Activated CD8-positive, alpha-beta T cell treated with anti-CD3 and anti-CD28 coated beads for 36 hours (primary cell): ENCODE measurements around the gene FLRT3. TPM values are rescaled to one million over a fixed set of nuclear protein-coding genes. Genes with fewer than 3 reads are reported as not detected.

Source experiments
- ATAC-seq: fragments of 200-7000 bp; cut with Tn5 transposase; one replicate; pipeline ENCODE4 v1.10.0; 2021; ENCODE audit warnings: mild to moderate bottlenecking, moderate library complexity
- CTCF ChIA-PET: fragments of 350-600 bp; sonication (Branson Sonifier 250); formaldehyde crosslinking; loops from one replicate; lab custom pipeline; 2021; ENCODE audit warnings: antibody characterized with exemption; lab: Charles Lee
- POLR2A ChIA-PET: fragments of 350-600 bp; sonication (Branson Sonifier 250); formaldehyde crosslinking; loops from one replicate; lab custom pipeline; 2021; ENCODE audit warnings: antibody characterized with exemption; lab: Charles Lee
- DNase-seq: peaks from one replicate; pipeline ENCODE4 v3.0.0-alpha.2; 2020
- H3K27ac Mint-ChIP-seq: one replicate; pipeline ENCODE4 v1.8.0; 2021; ENCODE audit warnings: mild to moderate bottlenecking, mixed read lengths
- H3K27me3 Mint-ChIP-seq: one replicate; pipeline ENCODE4 v1.8.0; 2021; ENCODE audit warnings: mixed read lengths
- H3K36me3 Mint-ChIP-seq: one replicate; pipeline ENCODE4 v1.8.0; 2021; ENCODE audit warnings: low read depth, mixed read lengths
- H3K4me1 Mint-ChIP-seq: one replicate; pipeline ENCODE4 v1.8.0; 2021; ENCODE audit warnings: low read depth, mixed read lengths
- H3K4me3 Mint-ChIP-seq: one replicate; pipeline ENCODE4 v1.8.0; 2021; ENCODE audit warnings: mild to moderate bottlenecking, moderate library complexity, mixed read lengths
- H3K9me3 Mint-ChIP-seq: one replicate; pipeline ENCODE4 v1.8.0; 2021; ENCODE audit warnings: mixed read lengths
- intact Hi-C: fragments of 100-400 bp; cut with micrococcal nuclease; formaldehyde crosslinking; loops from one replicate; pipeline ENCODE4 v1.10.0; 2022
- total RNA-seq, 2 experiments: library from RNA; stranded (reverse); gene quantifications; one replicate each; pipeline ENCODE4 v1.2.3, GENCODE V29; 2021
- TF ChIP-seq, protein P1 (sequence below): fragments of 200-600 bp; IDR thresholded peaks from one replicate; pipeline ENCODE4 v1.8.0; 2022; ENCODE audit warnings: antibody characterized with exemption, mild to moderate bottlenecking

The FLRT3 gene
- total RNA-seq, 2 experiments from 2014 or later, result not detected

DNA sequence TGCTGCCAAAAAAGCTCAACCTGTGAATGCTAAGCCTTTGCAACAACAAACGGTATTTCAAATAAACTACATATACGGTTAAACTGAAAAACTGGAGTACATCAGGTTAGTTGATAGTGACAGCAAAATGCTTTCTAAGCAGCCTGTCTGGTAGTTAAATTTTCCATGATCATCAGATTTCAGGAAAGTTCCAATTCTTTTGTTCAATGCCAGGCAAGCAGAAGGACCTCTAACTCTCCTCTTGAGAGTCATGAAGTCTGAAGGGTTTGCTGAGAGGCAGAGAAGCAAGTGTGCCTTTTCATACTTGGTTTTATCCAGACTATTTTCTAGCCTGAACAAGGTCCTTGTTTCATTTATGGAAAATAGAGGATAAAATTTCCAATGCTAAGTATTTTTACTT lies 4.5 kb downstream of the FLRT3 start:
- intact Hi-C loops, result no loop called here
- Mint-ChIP-seq H3K27ac (no peak overlapping the region), H3K9me3 (no peaks in the 10 kb centered on the region), H3K36me3 (no peaks in the 10 kb centered on the region), H3K27me3 (no peaks in the 10 kb centered on the region), H3K4me3 (no peak overlapping the region), H3K4me1 (no peaks in the 10 kb centered on the region)
- ChIA-PET CTCF (no interaction called here), POLR2A (no interaction called here)
- no peak for ATAC-seq
- no peak for DNase-seq
- TF ChIP-seq, protein P1, sequence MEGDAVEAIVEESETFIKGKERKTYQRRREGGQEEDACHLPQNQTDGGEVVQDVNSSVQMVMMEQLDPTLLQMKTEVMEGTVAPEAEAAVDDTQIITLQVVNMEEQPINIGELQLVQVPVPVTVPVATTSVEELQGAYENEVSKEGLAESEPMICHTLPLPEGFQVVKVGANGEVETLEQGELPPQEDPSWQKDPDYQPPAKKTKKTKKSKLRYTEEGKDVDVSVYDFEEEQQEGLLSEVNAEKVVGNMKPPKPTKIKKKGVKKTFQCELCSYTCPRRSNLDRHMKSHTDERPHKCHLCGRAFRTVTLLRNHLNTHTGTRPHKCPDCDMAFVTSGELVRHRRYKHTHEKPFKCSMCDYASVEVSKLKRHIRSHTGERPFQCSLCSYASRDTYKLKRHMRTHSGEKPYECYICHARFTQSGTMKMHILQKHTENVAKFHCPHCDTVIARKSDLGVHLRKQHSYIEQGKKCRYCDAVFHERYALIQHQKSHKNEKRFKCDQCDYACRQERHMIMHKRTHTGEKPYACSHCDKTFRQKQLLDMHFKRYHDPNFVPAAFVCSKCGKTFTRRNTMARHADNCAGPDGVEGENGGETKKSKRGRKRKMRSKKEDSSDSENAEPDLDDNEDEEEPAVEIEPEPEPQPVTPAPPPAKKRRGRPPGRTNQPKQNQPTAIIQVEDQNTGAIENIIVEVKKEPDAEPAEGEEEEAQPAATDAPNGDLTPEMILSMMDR, result no peak

DNA sequence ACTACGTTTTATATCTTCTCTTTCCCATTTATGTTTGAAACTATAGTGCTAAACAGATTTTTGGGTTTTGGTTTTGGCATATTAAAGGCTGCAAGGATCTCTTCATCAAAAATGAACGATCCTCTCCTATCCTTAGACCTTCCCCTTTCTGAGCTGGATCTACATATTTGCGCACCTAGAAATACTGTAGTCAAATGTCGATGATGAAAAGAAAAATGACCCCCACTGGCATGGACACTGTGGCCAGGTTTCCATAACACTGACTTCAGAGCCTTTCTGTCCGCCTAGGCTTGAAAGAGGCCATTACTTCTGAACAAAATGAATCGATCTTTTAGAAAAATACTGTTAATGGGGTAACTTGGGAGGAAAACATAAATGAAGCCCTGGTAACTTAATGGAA lies 5.8 kb downstream of the FLRT3 start:
- no peaks in the 10 kb centered on the region for H3K4me1 Mint-ChIP-seq
- no peaks in the 10 kb centered on the region for H3K9me3 Mint-ChIP-seq
- DNase-seq, result no peak
- no peaks in the 10 kb centered on the region for H3K36me3 Mint-ChIP-seq
- TF ChIP-seq, protein P1, result no peak
- POLR2A ChIA-PET, result no interaction called here
- H3K27ac Mint-ChIP-seq, result no peak overlapping the region
- H3K27me3 Mint-ChIP-seq, result no peaks in the 10 kb centered on the region
- no peak overlapping the region for H3K4me3 Mint-ChIP-seq
- intact Hi-C loops, result no loop called here
- CTCF ChIA-PET, result no interaction called here
- ATAC-seq, result no peak

DNA sequence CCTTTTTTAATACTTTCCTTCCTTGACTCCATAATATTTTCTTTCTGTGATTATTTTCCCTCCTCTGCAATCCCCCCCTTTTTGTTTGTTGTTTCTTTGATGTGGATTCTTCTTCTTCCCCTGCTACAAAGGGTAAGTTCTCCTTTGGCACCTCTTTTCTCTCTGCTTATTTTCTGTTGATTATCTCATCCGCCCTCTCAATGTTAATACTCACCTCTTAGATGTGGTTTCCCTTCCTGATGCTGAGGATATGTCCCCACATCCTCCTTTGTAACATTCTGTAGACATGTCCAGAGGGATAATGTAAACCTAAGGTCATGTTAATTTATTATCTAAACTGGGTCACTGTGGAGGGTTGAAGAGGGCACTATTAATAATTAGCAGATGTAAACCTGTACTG lies 17.7 kb downstream of the FLRT3 start:
- H3K36me3 Mint-ChIP-seq, result no peaks in the 10 kb centered on the region
- H3K27ac Mint-ChIP-seq, result no peak overlapping the region
- peaks cover 1% of the 10 kb centered on the region for H3K9me3 Mint-ChIP-seq
- H3K4me3 Mint-ChIP-seq, result no peak overlapping the region
- ATAC-seq (no peak), DNase-seq (no peak)
- intact Hi-C loops, result no loop called here
- no peaks in the 10 kb centered on the region for H3K27me3 Mint-ChIP-seq
- H3K4me1 Mint-ChIP-seq, result no peaks in the 10 kb centered on the region
- TF ChIP-seq, protein P1, result no peak
- ChIA-PET CTCF (no interaction called here), POLR2A (no interaction called here)

DNA sequence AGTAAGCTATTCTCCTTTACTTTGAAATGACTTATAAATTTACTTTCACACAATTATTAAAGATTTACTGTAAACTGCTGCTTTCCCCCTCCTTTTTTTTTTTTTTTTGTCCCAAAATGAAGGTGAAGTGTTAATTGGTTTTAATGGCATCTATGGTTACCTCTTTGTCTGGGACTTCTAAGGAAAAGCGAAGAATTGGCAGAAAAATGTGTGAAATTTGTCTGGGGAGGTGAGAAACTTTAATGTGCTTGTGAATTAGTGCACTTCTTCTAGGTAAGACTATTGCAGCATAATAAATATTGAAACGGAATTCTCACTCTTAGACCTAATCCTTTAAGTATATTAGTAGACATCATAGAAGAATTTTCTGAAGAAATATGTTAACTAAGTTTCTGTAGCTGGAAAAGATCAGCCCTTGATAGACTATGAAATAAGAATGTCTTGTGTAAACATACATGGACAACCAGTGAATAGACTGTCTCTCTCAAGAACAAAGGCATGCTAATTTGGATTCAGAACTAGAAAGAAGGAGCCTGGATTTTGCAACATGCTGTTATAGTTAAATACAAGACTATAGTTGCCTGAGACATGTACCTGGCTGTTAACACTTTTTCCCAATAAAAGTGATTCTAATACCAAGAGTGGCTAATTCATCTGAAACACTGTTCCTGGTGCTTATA lies 23.9 kb downstream of the FLRT3 start:
- Mint-ChIP-seq H3K4me3 (no peak overlapping the region), H3K9me3 (peaks cover 2% of the 10 kb centered on the region), H3K4me1 (no peaks in the 10 kb centered on the region), H3K36me3 (no peaks in the 10 kb centered on the region), H3K27ac (no peak overlapping the region), H3K27me3 (no peaks in the 10 kb centered on the region)
- CTCF ChIA-PET, result no interaction called here
- TF ChIP-seq, protein P1, result no peak
- no peak for DNase-seq
- no peak for ATAC-seq
- intact Hi-C loops, result no loop called here
- POLR2A ChIA-PET, result no interaction called here

DNA sequence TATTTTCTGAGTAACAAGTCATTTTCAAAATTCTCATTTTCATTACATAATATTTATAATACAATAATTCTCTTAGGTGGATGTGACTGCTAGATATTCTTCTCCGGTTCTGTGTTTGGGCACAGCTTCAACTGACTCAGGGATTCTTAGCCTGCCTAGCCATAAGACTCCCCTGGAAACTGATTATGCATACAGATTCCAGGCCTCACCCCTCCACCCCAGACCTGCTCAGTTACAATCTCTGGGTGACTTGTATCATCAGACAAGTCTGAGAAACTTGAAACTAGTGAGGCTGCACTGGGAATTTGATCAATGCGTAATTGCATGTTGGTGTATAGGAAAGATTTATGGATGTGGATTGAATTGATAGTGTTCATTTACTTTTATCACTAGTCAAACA lies 25.4 kb downstream of the FLRT3 start:
- ChIA-PET CTCF (no interaction called here), POLR2A (no interaction called here)
- Mint-ChIP-seq H3K4me1 (no peaks in the 10 kb centered on the region), H3K36me3 (no peaks in the 10 kb centered on the region), H3K9me3 (peaks cover 2% of the 10 kb centered on the region), H3K4me3 (no peak overlapping the region), H3K27ac (no peak overlapping the region), H3K27me3 (no peaks in the 10 kb centered on the region)
- ATAC-seq (no peak), DNase-seq (no peak)
- intact Hi-C loops, result no loop called here
- TF ChIP-seq, protein P1, result no peak
